Activated CD8-positive, alpha-beta T cell treated with anti-CD3 and anti-CD28 coated beads, Interleukin-2, amount 10 ng/mL, durations not matched to agents 7 days and 5 days (primary cell): ENCODE data around the gene CRAT. TPM values are rescaled to one million over a fixed set of nuclear protein-coding genes. Genes with fewer than 3 reads are reported as not detected.

Source experiments
- ATAC-seq: fragments of 150-1000 bp; cut with Tn5 transposase; one replicate; pipeline ENCODE4 v1.10.0; 2021; ENCODE audit warnings: moderate library complexity
- CTCF ChIA-PET: fragments of 350-600 bp; sonication (Branson Sonifier 250); formaldehyde crosslinking; loops from one replicate; lab custom pipeline; 2021; ENCODE audit warnings: antibody characterized with exemption; lab: Charles Lee
- POLR2A ChIA-PET: fragments of 350-600 bp; sonication (Branson Sonifier 250); formaldehyde crosslinking; loops from one replicate; lab custom pipeline; 2021; ENCODE audit warnings: antibody characterized with exemption; lab: Charles Lee
- DNase-seq: peaks from one replicate; pipeline ENCODE4 v3.0.0-alpha.2; 2020
- H3K27ac Mint-ChIP-seq: one replicate; pipeline ENCODE4 v1.8.0; 2021; ENCODE audit warnings: mild to moderate bottlenecking, mixed read lengths
- H3K27me3 Mint-ChIP-seq: one replicate; pipeline ENCODE4 v1.8.0; 2021; ENCODE audit warnings: low read depth, mixed read lengths
- H3K36me3 Mint-ChIP-seq: one replicate; pipeline ENCODE4 v1.8.0; 2021; ENCODE audit warnings: low read depth, mixed read lengths
- H3K4me1 Mint-ChIP-seq: one replicate; pipeline ENCODE4 v1.8.0; 2021; ENCODE audit warnings: low read depth, mixed read lengths
- H3K4me3 Mint-ChIP-seq: one replicate; pipeline ENCODE4 v1.8.0; 2021; ENCODE audit warnings: mild to moderate bottlenecking, mixed read lengths
- H3K9me3 Mint-ChIP-seq: one replicate; pipeline ENCODE4 v1.8.0; 2022; ENCODE audit warnings: mixed read lengths; ENCODE audit not compliant: insufficient read depth
- total RNA-seq, 2 experiments: library from RNA; stranded (reverse); gene quantifications; one replicate each; pipeline ENCODE4 v1.2.3, GENCODE V29; 2021

CRAT gene
- total RNA-seq, 2 experiments from 2014 or later = 21.9 to 22.2 TPM

GRCh38 chr9:129145316-129145715, 34.7 kb upstream of the CRAT start:
- ATAC-seq (no peak), DNase-seq (no peak)
- H3K4me3 Mint-ChIP-seq = no peak overlapping the region
- no peak overlapping the region for H3K27ac Mint-ChIP-seq
- no peaks in the 10 kb centered on the region for H3K27me3 Mint-ChIP-seq
- ChIA-PET POLR2A (no interaction called here), CTCF (no interaction called here)
- H3K36me3 Mint-ChIP-seq = peaks cover 20% of the 10 kb centered on the region
- H3K4me1 Mint-ChIP-seq = peaks cover 43% of the 10 kb centered on the region
- no peaks in the 10 kb centered on the region for H3K9me3 Mint-ChIP-seq

- Mint-ChIP-seq H3K27ac (peak overlapping the region; percentile 57), H3K9me3 (no peaks in the 10 kb centered on the region), H3K27me3 (no peaks in the 10 kb centered on the region), H3K36me3 (peaks cover 17% of the 10 kb centered on the region), H3K4me1 (peaks cover 50% of the 10 kb centered on the region), H3K4me3 (no peak overlapping the region)
- ATAC-seq = no peak
- ChIA-PET POLR2A (interaction anchor here (0.6 to 1.8 kb wide), 7 partner anchors 31 to 483 kb away, joined by 3 to 5 read pairs (median 3); no protein-coding TSS in a partner anchor), CTCF (interaction anchor here (0.6 to 8.8 kb wide), 52 partner anchors 9 to 594 kb away, joined by 3 to 190 read pairs (median 4); partner anchors contain the start of genes C9orf50, DOLPP1, IER5L and NTMT1)
- DNase-seq = peak; percentile 82
Measured at GRCh38 chr9:129143031-129143927, 32.7 kb upstream of the CRAT start.

GRCh38 chr9:129142138-129142935, 31.7 kb upstream of the CRAT start:
- POLR2A ChIA-PET = interaction anchor here (0.7 to 1.8 kb wide), 6 partner anchors 31 to 484 kb away, joined by 3 to 5 read pairs (median 3); no protein-coding TSS in a partner anchor
- DNase-seq (no peak), ATAC-seq (no peak)
- peaks cover 24% of the 10 kb centered on the region for H3K36me3 Mint-ChIP-seq
- H3K27ac Mint-ChIP-seq = peak overlapping the region; percentile 70
- CTCF ChIA-PET = interaction anchor here (0.6 to 8.8 kb wide), 55 partner anchors 8 to 595 kb away, joined by 3 to 190 read pairs (median 4); partner anchors contain the start of genes C9orf50, DOLPP1, IER5L and NTMT1
- H3K9me3 Mint-ChIP-seq = no peaks in the 10 kb centered on the region
- peak overlapping the region; percentile 25 for H3K4me3 Mint-ChIP-seq
- peaks cover 50% of the 10 kb centered on the region for H3K4me1 Mint-ChIP-seq
- H3K27me3 Mint-ChIP-seq = no peaks in the 10 kb centered on the region

- CTCF ChIA-PET = interaction anchor here (0.8 to 8.8 kb wide), 20 partner anchors 7 to 650 kb away, joined by 3 to 190 read pairs (median 7); partner anchors contain the start of genes C9orf50, IER5L, NTMT1 and PTPA
- ATAC-seq (peak; percentile 5), DNase-seq (peak; percentile 65)
- Mint-ChIP-seq H3K36me3 (peaks cover 31% of the 10 kb centered on the region), H3K4me3 (peak overlapping the region; percentile 75), H3K9me3 (no peaks in the 10 kb centered on the region), H3K27me3 (no peaks in the 10 kb centered on the region), H3K4me1 (peaks cover 50% of the 10 kb centered on the region), H3K27ac (peak overlapping the region; percentile 93)
- POLR2A ChIA-PET = interaction anchor here (0.6 to 1.8 kb wide), 4 partner anchors 30 to 451 kb away, joined by 3 to 8 read pairs (median 4); partner anchors contain the start of gene IER5L
Measured at GRCh38 chr9:129141066-129142041, 30.8 kb upstream of the CRAT start.

DNA sequence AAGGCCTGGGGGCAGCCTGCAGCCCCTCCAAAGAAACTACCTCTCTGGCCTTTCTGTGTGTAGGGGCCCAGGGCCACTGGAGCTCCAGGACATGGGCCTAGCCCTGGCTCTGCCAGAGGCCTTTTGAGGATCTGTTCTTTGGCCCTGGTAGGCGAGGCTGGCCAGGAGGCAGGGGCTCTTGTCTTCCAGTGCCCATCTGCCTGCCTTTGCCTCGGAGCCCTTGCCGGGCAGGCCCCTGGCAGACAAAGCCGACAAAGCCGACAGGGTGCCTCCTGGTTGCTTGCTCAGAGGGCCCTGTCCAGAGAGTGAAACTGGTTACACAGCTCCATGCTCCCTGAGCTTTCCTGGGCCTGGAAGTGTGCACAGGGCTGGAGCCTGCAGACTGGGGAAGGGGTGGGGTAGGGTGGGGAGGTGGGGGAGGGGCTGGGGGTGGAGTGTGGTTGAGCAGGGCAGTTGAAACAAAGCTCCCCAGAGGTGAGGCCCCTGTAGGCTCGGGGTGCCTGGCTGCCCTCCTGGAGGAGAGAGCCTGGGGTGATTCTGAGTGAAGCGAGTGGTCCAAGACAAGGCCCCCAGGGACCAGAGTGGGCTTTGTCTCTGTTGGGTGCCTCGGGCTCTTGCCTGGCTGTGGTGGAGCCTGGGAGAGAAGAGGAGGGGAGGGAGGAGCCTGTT, 29.9 kb upstream of the CRAT start:
- Mint-ChIP-seq H3K9me3 (no peaks in the 10 kb centered on the region), H3K36me3 (peaks cover 34% of the 10 kb centered on the region), H3K4me1 (peaks cover 50% of the 10 kb centered on the region), H3K4me3 (peak overlapping the region; percentile 75), H3K27ac (peak overlapping the region; percentile 93), H3K27me3 (no peaks in the 10 kb centered on the region)
- DNase-seq = peak; percentile 36
- peak; percentile 18 for ATAC-seq
- CTCF ChIA-PET = interaction anchor here (0.8 to 8.8 kb wide), 20 partner anchors 10 to 651 kb away, joined by 3 to 190 read pairs (median 4); partner anchors contain the start of genes C9orf50, IER5L and NTMT1
- POLR2A ChIA-PET = interaction anchor here (0.6 to 1.8 kb wide), 9 partner anchors 9 to 485 kb away, joined by 3 to 8 read pairs (median 5); partner anchors contain the start of genes IER5L and NTMT1

GRCh38 chr9:129139993-129140396, 29.4 kb upstream of the CRAT start:
- Mint-ChIP-seq H3K36me3 (peaks cover 39% of the 10 kb centered on the region), H3K4me1 (peaks cover 50% of the 10 kb centered on the region), H3K4me3 (peak overlapping the region; percentile 75), H3K9me3 (no peaks in the 10 kb centered on the region), H3K27ac (peak overlapping the region; percentile 93), H3K27me3 (no peaks in the 10 kb centered on the region)
- ATAC-seq = peak; percentile 84
- ChIA-PET POLR2A (interaction anchor here (0.6 to 1.8 kb wide), 9 partner anchors 8 to 486 kb away, joined by 3 to 8 read pairs (median 5); partner anchors contain the start of genes IER5L and NTMT1), CTCF (interaction anchor here (0.6 to 8.8 kb wide), 22 partner anchors 9 to 651 kb away, joined by 3 to 190 read pairs (median 4); partner anchors contain the start of genes ASB6, C9orf50, IER5L and NTMT1)
- DNase-seq = peak; percentile 90

DNA sequence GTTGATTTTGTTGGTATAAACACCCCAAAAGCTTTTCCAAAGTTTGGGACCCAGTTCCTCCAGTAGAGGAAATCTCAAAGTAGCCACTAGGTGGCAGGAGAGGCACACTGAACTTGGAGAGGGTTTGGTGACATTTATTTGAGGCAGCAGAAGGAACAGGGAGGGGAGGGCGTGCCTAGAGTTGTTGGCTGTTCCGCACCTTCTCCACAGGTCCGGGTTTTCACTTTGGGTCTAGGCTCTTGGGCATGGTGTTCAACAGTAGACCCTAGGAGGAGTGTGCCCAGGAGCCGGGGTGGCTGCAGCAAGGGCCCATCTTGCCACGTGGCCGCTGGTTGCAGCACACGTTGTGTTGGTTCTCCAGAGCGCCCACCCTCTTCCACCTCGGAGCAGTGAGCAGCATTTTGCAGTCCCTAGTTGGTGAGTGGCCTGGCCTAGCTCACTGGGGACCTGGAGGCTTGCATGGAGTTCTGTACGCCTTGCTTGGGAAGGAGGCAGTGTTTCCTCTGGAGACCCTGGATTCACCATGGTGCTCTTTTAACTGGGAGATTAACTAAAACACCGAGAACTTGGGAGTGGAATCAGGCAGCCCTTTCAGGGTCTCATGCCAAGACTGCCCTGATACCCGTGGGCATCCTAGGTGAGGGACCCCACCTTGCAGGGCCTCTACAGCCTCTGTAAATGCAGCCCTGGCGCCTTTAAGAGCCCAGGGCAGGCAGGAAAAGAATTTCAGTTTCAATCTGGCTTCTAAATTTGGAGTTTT, 28.8 kb upstream of the CRAT start:
- peaks cover 43% of the 10 kb centered on the region for H3K36me3 Mint-ChIP-seq
- ChIA-PET POLR2A (interaction anchor here (0.6 to 1.8 kb wide), 12 partner anchors 8 to 716 kb away, joined by 3 to 8 read pairs (median 3); partner anchors contain the start of genes IER5L and NTMT1), CTCF (interaction anchor here (0.6 to 8.8 kb wide), 39 partner anchors 9 to 664 kb away, joined by 3 to 190 read pairs (median 4); partner anchors contain the start of genes ASB6, C9orf50, DOLPP1 and IER5L)
- H3K4me3 Mint-ChIP-seq = peak overlapping the region; percentile 75
- peak overlapping the region; percentile 93 for H3K27ac Mint-ChIP-seq
- DNase-seq = peak; percentile 87
- ATAC-seq = peak; percentile 61
- peaks cover 50% of the 10 kb centered on the region for H3K4me1 Mint-ChIP-seq
- no peaks in the 10 kb centered on the region for H3K9me3 Mint-ChIP-seq
- no peaks in the 10 kb centered on the region for H3K27me3 Mint-ChIP-seq

DNA sequence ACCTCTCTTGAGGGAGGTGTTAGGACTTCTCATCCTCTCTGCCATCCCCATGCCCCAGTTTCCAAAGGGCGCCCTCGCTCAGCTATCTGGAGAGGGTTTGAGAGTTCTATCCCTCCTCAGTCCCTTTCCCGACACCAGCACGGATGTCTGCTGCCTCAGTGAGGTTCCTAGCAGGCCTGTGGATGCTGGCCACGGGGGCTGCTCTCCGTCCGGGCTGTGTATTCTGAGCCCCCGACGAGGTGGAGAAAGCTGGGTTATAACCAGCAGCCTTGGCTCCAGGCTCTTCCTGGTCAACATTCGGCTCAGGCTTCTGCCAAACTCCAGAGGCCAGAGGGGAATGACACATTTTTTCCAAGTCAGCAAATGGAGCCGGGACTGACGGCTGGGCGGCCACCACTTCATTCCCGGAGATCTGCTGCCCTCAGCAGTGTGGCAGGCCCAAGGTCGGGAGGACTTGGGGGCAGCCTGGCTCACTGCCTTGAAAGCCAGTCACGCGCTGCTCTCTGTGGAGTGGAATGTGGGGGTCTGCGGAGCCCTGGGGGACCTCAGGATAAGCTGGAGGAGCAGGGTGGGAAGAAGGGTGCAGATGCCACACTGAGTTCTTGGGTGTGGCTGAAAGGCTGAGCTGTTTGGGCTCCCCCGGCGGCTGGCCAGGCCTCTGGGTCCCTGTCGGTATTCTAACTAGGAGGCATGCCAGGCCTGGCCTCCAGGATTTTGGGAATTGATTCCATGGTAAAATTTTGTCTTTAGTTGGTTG, 28.1 kb upstream of the CRAT start:
- Mint-ChIP-seq H3K4me1 (peaks cover 45% of the 10 kb centered on the region), H3K4me3 (peak overlapping the region; percentile 75), H3K9me3 (no peaks in the 10 kb centered on the region), H3K27me3 (no peaks in the 10 kb centered on the region), H3K27ac (peak overlapping the region; percentile 93), H3K36me3 (peaks cover 43% of the 10 kb centered on the region)
- POLR2A ChIA-PET = interaction anchor here (0.6 to 1.8 kb wide), 8 partner anchors 11 to 715 kb away, joined by 3 to 8 read pairs (median 3); partner anchors contain the start of gene NTMT1
- CTCF ChIA-PET = interaction anchor here (0.6 to 8.8 kb wide), 34 partner anchors 8 to 665 kb away, joined by 3 to 190 read pairs (median 4); partner anchors contain the start of genes C9orf50, DOLPP1, IER5L and NTMT1
- DNase-seq (peak; percentile 26), ATAC-seq (no peak)
